Measurements from ENCODE around the gene TTLL9.

The TTLL9 gene

DNA sequence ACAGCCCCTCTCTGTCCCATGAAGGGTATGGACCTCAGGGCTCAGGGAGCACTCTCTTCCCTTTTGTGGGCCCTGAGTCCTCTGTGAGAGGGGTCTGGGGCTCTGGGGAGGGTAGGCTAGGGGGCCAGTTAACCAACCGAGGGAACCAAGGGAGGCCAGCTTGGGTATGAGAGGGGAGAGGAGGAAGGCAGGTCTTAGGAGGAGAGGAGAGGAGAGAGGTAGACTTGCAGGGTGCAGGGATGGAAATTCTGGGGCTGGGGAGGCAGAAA, 827 bp upstream of the TTLL9 start:
- H3K4me3 ChIP-seq (IDR thresholded peaks at IDR 0.05; ENCODE audit: insufficient read depth, low read depth, low read length) = no peak overlapping the region

DNA sequence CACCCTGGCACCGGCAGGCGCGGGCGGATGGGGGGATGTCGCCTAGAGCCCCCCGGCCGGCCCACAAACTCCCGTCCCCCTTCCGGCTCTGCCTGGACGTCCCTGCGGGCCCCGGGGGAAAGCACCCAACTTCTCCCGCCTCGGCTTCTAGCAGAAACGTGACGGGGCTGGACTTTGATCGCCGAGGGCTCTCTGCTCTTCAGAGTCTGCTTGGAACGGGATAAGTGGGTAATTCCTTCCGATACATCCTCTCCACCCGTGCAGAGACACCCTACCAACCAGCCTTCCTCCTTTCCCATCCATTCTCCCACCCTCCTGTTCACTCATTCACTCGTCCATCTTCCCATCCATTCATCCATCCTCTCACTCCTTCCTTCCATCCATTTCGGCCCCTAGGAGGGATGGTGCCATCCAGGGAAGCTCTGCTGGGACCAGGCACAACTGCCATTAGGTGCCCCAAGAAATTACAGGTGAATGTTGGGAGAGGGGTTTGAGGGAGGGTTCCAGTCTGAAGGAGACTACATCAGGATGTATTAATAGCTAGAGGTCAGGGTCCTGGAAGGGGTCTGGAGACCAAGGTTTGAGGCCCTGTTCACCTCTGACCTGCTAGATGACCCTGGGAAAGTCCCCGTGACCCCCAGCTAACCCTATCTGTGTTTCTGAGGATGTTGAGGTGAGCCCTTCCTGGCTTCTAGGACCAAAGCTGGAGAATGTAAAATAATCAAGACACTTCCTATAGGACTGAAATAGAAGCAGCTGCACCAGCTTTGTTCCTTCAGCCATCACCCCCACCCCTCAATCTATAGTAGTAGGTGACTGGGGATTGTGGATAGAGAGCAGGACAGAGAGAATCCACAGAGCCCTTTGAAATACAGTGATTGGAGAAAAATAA, 538 bp downstream of the TTLL9 start:
- H3K27ac ChIP-seq = no peak overlapping the region
- no peaks in the 10 kb centered on the region for H4K20me1 ChIP-seq (ENCODE audit: insufficient read depth)
- H3K27me3 ChIP-seq (ENCODE audit: insufficient read depth, low read depth) = peaks cover 59% of the 10 kb centered on the region
- H3K4me2 ChIP-seq = peak overlapping the region; percentile 50; the same call in 1 of the 2 replicates
- TF ChIP-seq CTCF (conservative IDR thresholded peaks at IDR 0.05; ENCODE audit: low read depth, low read length) = no peak
- no peaks in the 10 kb centered on the region for H3K79me2 ChIP-seq (ENCODE audit: insufficient read depth, low read depth)
- no peaks in the 10 kb centered on the region for H3K36me3 ChIP-seq (ENCODE audit: insufficient read depth)
- 0 out of 2 replicates have a peak overlapping the region, but pooled peaks have one; percentile 39 for H2AFZ ChIP-seq (ENCODE audit: low read depth)
- peaks cover 3% of the 10 kb centered on the region for H3K4me1 ChIP-seq (ENCODE audit: low read depth, poor library complexity, severe bottlenecking)
- no peak overlapping the region for H3K4me3 ChIP-seq (IDR thresholded peaks at IDR 0.05; ENCODE audit: insufficient read depth, low read depth, low read length)
- H3K9ac ChIP-seq = no peak overlapping the region

More for the DNA sequence above, 827 bp upstream of the TTLL9 start:
- Histone ChIP-seq H2AFZ (ENCODE audit: low read depth) (peak overlapping the region; percentile 39; the same call in 1 of the 2 replicates), H3K4me2 (peak overlapping the region; percentile 50; the same call in 1 of the 2 replicates), H3K79me2 (ENCODE audit: insufficient read depth, low read depth) (no peaks in the 10 kb centered on the region), H3K4me1 (ENCODE audit: low read depth, poor library complexity, severe bottlenecking) (peaks cover 3% of the 10 kb centered on the region), H3K36me3 (ENCODE audit: insufficient read depth) (no peaks in the 10 kb centered on the region), H3K27ac (no peak overlapping the region), H4K20me1 (ENCODE audit: insufficient read depth) (no peaks in the 10 kb centered on the region), H3K9ac (no peak overlapping the region), H3K27me3 (ENCODE audit: insufficient read depth, low read depth) (peaks cover 64% of the 10 kb centered on the region)
- no peak for TF ChIP-seq CTCF (conservative IDR thresholded peaks at IDR 0.05; ENCODE audit: low read depth, low read length)

DNA sequence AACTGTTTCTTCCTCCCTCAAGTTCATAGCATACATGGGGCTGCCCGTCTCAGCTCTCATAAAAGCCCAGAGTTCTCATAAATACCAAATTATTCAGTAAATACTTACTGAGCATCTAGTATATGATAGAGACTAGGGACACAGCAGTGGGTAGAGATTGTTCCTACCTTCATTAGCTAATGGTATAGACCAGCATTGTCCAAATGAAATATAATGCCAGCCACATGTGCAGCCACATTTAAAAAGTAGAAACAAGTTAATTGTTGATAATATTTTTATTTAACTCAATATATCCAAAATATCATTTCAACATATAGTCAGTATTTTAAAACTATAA, 1.2 kb downstream of the TTLL9 start:
- H4K20me1 ChIP-seq (ENCODE audit: insufficient read depth) = no peaks in the 10 kb centered on the region
- no peak overlapping the region for H3K4me3 ChIP-seq (IDR thresholded peaks at IDR 0.05; ENCODE audit: insufficient read depth, low read depth, low read length)
- no peaks in the 10 kb centered on the region for H3K79me2 ChIP-seq (ENCODE audit: insufficient read depth, low read depth)
- H3K36me3 ChIP-seq (ENCODE audit: insufficient read depth) = no peaks in the 10 kb centered on the region
- no peak for TF ChIP-seq CTCF (conservative IDR thresholded peaks at IDR 0.05; ENCODE audit: low read depth, low read length)
- no peak overlapping the region for H3K4me2 ChIP-seq
- peaks cover 63% of the 10 kb centered on the region for H3K27me3 ChIP-seq (ENCODE audit: insufficient read depth, low read depth)
- H3K27ac ChIP-seq = no peak overlapping the region
- no peak overlapping the region for H3K9ac ChIP-seq
- no peak overlapping the region for H2AFZ ChIP-seq (ENCODE audit: low read depth)
- H3K4me1 ChIP-seq (ENCODE audit: low read depth, poor library complexity, severe bottlenecking) = peaks cover 3% of the 10 kb centered on the region

GRCh38 chr20:31872406-31872805, 2.0 kb downstream of the TTLL9 start:
- H3K9ac ChIP-seq = no peak overlapping the region
- H4K20me1 ChIP-seq (ENCODE audit: insufficient read depth) = no peaks in the 10 kb centered on the region
- H3K27me3 ChIP-seq (ENCODE audit: insufficient read depth, low read depth) = peaks cover 59% of the 10 kb centered on the region
- no peaks in the 10 kb centered on the region for H3K79me2 ChIP-seq (ENCODE audit: insufficient read depth, low read depth)
- H3K4me1 ChIP-seq (ENCODE audit: low read depth, poor library complexity, severe bottlenecking) = peaks cover 3% of the 10 kb centered on the region
- H3K36me3 ChIP-seq (ENCODE audit: insufficient read depth) = no peaks in the 10 kb centered on the region
- no peak overlapping the region for H3K4me3 ChIP-seq (IDR thresholded peaks at IDR 0.05; ENCODE audit: insufficient read depth, low read depth, low read length)
- H3K27ac ChIP-seq = no peak overlapping the region
- H3K4me2 ChIP-seq = no peak overlapping the region
- TF ChIP-seq CTCF (conservative IDR thresholded peaks at IDR 0.05; ENCODE audit: low read depth, low read length) = no peak
- H2AFZ ChIP-seq (ENCODE audit: low read depth) = no peak overlapping the region

All from KMS-11 (cell line).